Esophagus muscularis mucosa (tissue), 4 donors: ENCODE data around the gene LKAAEAR1. TPM values are rescaled to one million over a fixed set of nuclear protein-coding genes. Genes with fewer than 3 reads are reported as not detected.
"Not testable (repeated sequence)": the region's sequence is repeated elsewhere in the genome, so short reads cannot be mapped to it uniquely, and the experiment has no call there.

ENCODE experiments used
- DNase-seq: peaks from one replicate; pipeline ENCODE4 v3.0.0-alpha.2; 2017; ENCODE audit errors: extremely low spot score
- H3K27ac ChIP-seq, 4 donors: fragments of 200-600 bp; sonication (generic); replicated peaks in 1 of 4; 1 replicate in 3 of 4; 2 replicates in 1 of 4; pipeline ENCODE4 v1.5.1; 2016 to 2019; ENCODE audit warnings: mild to moderate bottlenecking in 1 of 4
- H3K27me3 ChIP-seq, 4 donors: fragments of 200-600 bp; sonication (generic); one replicate each; pipeline versions ENCODE4 v1.5.1 to v1.6.0; 2016 to 2019
- H3K36me3 ChIP-seq, 4 donors: fragments of 200-600 bp; sonication (generic); one replicate each; pipeline ENCODE4 v1.5.1; 2016 to 2019
- H3K4me1 ChIP-seq, 4 donors: fragments of 200-600 bp; sonication (generic); one replicate each; pipeline ENCODE4 v1.5.1; 2016 to 2019
- H3K4me3 ChIP-seq, 4 donors: fragments of 200-600 bp; sonication (generic); 1 replicate in 2 of 4; 2 replicates in 2 of 4; pipeline ENCODE4 v1.5.1; 2016 to 2019; ENCODE audit warnings: mild to moderate bottlenecking in 4 of 4, moderate library complexity in 1 of 4
- H3K9me3 ChIP-seq, 4 donors: fragments of 200-600 bp; sonication (generic); 1 replicate in 3 of 4; 2 replicates in 1 of 4; pipeline ENCODE4 v1.5.1; 2016 to 2019
- CTCF ChIP-seq, 3 experiments: fragments of 200-600 bp in 2 of 3; fragments of 450-650 bp in 1 of 3; sonication (generic) in 2 of 3; IDR thresholded peaks; one replicate each; pipeline ENCODE4 v1.5.1; 2017 to 2019; ENCODE audit warnings: antibody characterized with exemption in 3 of 3, mild to moderate bottlenecking in 2 of 3, moderate library complexity in 1 of 3
- EP300 ChIP-seq: sonication (generic); formaldehyde crosslinking; IDR thresholded peaks from one replicate; pipeline ENCODE4 v1.6.1; 2017; ENCODE audit warnings: antibody characterized with exemption
- POLR2A ChIP-seq: fragments of 450-650 bp; IDR thresholded peaks from one replicate; pipeline ENCODE4 v1.6.1; 2017; ENCODE audit warnings: antibody characterized with exemption, moderate library complexity, mild to moderate bottlenecking, low read depth
- POLR2AphosphoS5 ChIP-seq, 2 donors: sonication (generic); formaldehyde crosslinking; IDR thresholded peaks; one replicate each; pipeline ENCODE4 v1.6.1; 2017; ENCODE audit warnings: antibody characterized with exemption in 2 of 2
- WGBS: methylation state at CpG from one replicate; pipeline ENCODE4 v1.1.5; 2018; 5-methylcytosine and 5-hydroxymethylcytosine counted together
- intact Hi-C: fragments of 100-400 bp; cut with DNase I; formaldehyde crosslinking; loops from one replicate; pipeline ENCODE4 v1.15.1; 2023
- total RNA-seq, 4 donors: library from RNA; depleted of rRNA; stranded (reverse); fragments of >200 nt; gene quantifications; one replicate each; pipeline versions ENCODE4 v1.1.0 to v1.2.1, GENCODE V29; 2016

LKAAEAR1 gene
- total RNA-seq, 4 donors from 2014 or later = not detected

- WGBS = 77% methylated on average over 8 of the region's 8 CpGs
- no peak for TF ChIP-seq CTCF (IDR thresholded peaks at IDR 0.05)
- no peak for TF ChIP-seq POLR2A
- no peak for TF ChIP-seq EP300
- TF ChIP-seq POLR2AphosphoS5 (IDR thresholded peaks at IDR 0.05) = no peak
- Histone ChIP-seq H3K36me3 (no peaks in the 10 kb centered on the region), H3K4me1 (peaks cover 0 to 8% (median 7%) of the 10 kb centered on the region in 4 donors), H3K27ac (no peak overlapping the region), H3K9me3 (no peaks in the 10 kb centered on the region), H3K4me3 (no peak overlapping the region), H3K27me3 (peaks cover 0 to 33% (median 5%) of the 10 kb centered on the region in 4 donors)
- DNase-seq = no peak
- intact Hi-C loops = no loop called here
Observed at GRCh38 chr20:64119301-64119680, 35.1 kb upstream of the LKAAEAR1 start.

- H3K4me1 ChIP-seq, H3K9me3 ChIP-seq, DNase-seq, H3K4me3 ChIP-seq, H3K36me3 ChIP-seq, H3K27ac ChIP-seq, intact Hi-C loops: not testable (repeated sequence)
- peaks cover 0 to 32% (median 5%) of the 10 kb centered on the region in 4 donors for H3K27me3 ChIP-seq
- 71% methylated on average over 4 of the region's 6 CpGs for WGBS
Observed at GRCh38 chr20:64117432-64117777, 33.2 kb upstream of the LKAAEAR1 start.

GRCh38 chr20:64116541-64117431, 32.6 kb upstream of the LKAAEAR1 start:
- H3K4me1 ChIP-seq = peaks cover 0 to 8% (median 7%) of the 10 kb centered on the region in 4 donors
- WGBS = 87% methylated on average over 14 of the region's 17 CpGs
- no peak overlapping the region for H3K27ac ChIP-seq
- intact Hi-C loops = no loop called here
- H3K27me3 ChIP-seq = peaks cover 0 to 26% (median 5%) of the 10 kb centered on the region in 4 donors
- no peak for TF ChIP-seq CTCF (IDR thresholded peaks at IDR 0.05)
- no peak for TF ChIP-seq POLR2A
- TF ChIP-seq POLR2AphosphoS5 (IDR thresholded peaks at IDR 0.05) = no peak
- no peak for TF ChIP-seq EP300
- DNase-seq = no peak
- H3K4me3 ChIP-seq = no peak overlapping the region
- H3K36me3 ChIP-seq = no peaks in the 10 kb centered on the region
- no peaks in the 10 kb centered on the region for H3K9me3 ChIP-seq

GRCh38 chr20:64116016-64116415, 31.8 kb upstream of the LKAAEAR1 start:
- Histone ChIP-seq H3K4me3 (no peak overlapping the region), H3K27me3 (peaks cover 0 to 18% (median 2%) of the 10 kb centered on the region in 4 donors), H3K36me3 (no peaks in the 10 kb centered on the region), H3K4me1 (peaks cover 0 to 8% (median 7%) of the 10 kb centered on the region in 4 donors), H3K9me3 (no peaks in the 10 kb centered on the region), H3K27ac (no peak overlapping the region)
- WGBS = 77% methylated on average over 7 of the region's 21 CpGs
- DNase-seq = no peak
- no peak for TF ChIP-seq POLR2AphosphoS5 (IDR thresholded peaks at IDR 0.05)
- no peak for TF ChIP-seq POLR2A
- TF ChIP-seq EP300 = no peak
- no peak for TF ChIP-seq CTCF (IDR thresholded peaks at IDR 0.05)
- intact Hi-C loops = no loop called here

GRCh38 chr20:64115171-64115911, 31.1 kb upstream of the LKAAEAR1 start:
- WGBS = 72% methylated on average over 13 of the region's 14 CpGs
- intact Hi-C loops = no loop called here
- TF ChIP-seq CTCF (IDR thresholded peaks at IDR 0.05) (no peak), POLR2AphosphoS5 (IDR thresholded peaks at IDR 0.05) (no peak), EP300 (no peak), POLR2A (no peak)

More at GRCh38 chr20:64115171-64115911, 31.1 kb upstream of the LKAAEAR1 start:
- Histone ChIP-seq H3K4me3 (no peak overlapping the region), H3K4me1 (peaks cover 0 to 5% (median 4%) of the 10 kb centered on the region in 4 donors), H3K36me3 (no peaks in the 10 kb centered on the region), H3K27ac (no peak overlapping the region), H3K9me3 (no peaks in the 10 kb centered on the region), H3K27me3 (peaks cover 0 to 11% (median 0%) of the 10 kb centered on the region in 4 donors)
- DNase-seq = no peak
